GM13977 (cell line): Measurements from ENCODE around the gene CREB1.

ENCODE experiments used
- DNase-seq: peaks from one replicate; pipeline ENCODE4 v3.0.0; 2012; ENCODE audit warnings: low spot score
- CTCF ChIP-seq: IDR thresholded peaks from 2 replicates; pipeline ENCODE4 v1.5.1; 2012; ENCODE audit warnings: mild to moderate bottlenecking, control low read depth; ENCODE audit not compliant: insufficient read depth; ENCODE audit errors: extremely low read depth, missing control alignments
- in situ Hi-C: fragments of 300-500 bp; cut with MboI; formaldehyde crosslinking; loops from one replicate; pipeline ENCODE4 v1.12.0; 2022; ENCODE audit warnings: low sequenced_read_pairs, low pct_unique_long_range_greater_than_20kb, mixed read lengths, inconsistent platforms; ENCODE audit not compliant: unreplicated experiment

CREB1 gene

GRCh38 chr2:207614824-207615223, 85.1 kb downstream of the CREB1 start:
- no peak for TF ChIP-seq CTCF
- no peak for DNase-seq
- in situ Hi-C loops = no loop called here

DNA sequence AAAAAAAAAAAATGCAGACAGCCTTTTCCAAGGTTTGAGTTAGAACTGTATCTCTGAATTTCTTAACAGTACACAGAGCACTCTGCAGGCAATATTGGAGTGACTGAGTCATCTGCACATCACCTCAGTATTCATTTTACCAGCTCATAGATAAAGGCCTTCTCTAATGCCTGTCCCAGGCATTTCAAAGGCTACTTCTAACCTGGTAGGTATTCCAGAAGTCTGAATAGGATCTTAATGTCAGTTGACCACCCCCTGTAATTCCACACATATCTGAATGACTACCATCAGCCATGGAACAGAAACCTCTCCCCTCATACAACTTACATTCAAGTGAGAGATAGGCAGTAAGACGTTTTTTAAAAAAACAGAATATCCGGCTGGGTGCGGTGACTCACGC, 86.4 kb downstream of the CREB1 start:
- no peak for DNase-seq
- in situ Hi-C loops = no loop called here
- no peak for TF ChIP-seq CTCF

DNA sequence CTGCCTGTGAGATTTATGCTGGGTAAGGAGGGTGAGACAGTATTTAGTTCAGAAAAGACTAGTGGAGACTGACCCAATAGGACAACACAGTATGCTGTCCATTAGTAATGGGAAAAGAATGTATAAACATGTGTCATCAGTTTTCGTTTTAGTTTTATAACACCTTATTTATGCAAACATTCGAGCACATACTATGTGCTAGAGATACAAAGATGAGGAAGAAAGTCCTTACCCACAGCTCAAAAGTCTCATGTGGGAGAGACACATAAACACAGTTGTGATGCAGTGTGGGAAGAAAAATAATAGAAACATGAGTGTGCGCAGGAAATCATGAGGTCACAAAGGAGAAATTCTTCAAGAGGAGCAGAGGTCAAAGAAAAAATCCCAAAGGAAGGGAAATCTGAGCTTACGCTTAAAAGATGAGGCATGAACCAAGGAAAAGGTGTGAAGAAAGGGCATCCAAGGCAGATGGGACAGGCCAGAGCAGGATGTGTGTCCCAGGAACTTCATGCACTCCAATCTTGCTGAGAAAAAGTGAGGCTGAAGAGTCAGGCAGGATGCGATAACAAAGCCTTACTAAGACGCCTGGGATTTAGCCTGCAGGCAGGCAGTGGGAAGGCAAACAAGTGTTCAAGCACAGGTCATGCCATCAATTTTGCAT, 87.4 kb downstream of the CREB1 start:
- in situ Hi-C loops = no loop called here
- no peak for TF ChIP-seq CTCF
- DNase-seq = no peak

- in situ Hi-C loops = loop anchor here (10.0 kb wide), 1 partner anchor 415 kb away; no protein-coding TSS in a partner anchor
- TF ChIP-seq CTCF = no peak
- peak; percentile 39 for DNase-seq
These were observed 90.0 kb downstream of the CREB1 start for GRCh38 chr2:207619764-207620203.

DNA sequence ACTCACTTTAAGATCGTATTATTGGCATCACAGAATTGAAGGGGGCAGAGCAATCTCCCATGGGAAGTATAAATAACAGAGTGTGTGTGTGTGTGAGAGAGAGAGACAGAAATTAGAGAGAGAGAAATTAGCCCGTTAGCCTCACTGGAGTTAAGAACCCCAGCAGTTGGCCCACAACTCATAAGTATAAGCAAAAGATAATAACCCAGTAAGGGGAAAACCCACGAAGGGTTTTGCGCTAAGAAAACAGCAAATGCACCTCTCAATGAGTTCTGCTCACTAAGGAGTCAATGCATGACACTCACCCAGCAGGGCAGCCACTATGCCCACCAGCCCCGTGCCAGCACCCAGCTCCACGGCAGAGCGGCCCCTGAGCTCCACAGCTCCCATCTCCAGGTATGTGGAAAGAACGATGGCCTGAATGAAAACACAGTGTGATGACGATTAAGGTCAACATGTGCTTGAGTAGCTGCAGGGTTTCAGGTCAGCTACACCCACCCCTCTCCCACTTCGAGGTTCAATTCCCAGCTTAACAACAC, 91.8 kb downstream of the CREB1 start:
- peak; percentile 20 for DNase-seq
- in situ Hi-C loops = loop anchor here (10.0 kb wide), 1 partner anchor 413 kb away; no protein-coding TSS in a partner anchor

GRCh38 chr2:207624185-207625013, 94.6 kb downstream of the CREB1 start:
- DNase-seq = peak; percentile 57
- TF ChIP-seq CTCF = no peak

More for the DNA sequence above, 91.8 kb downstream of the CREB1 start:
- TF ChIP-seq CTCF = no peak

More at GRCh38 chr2:207624185-207625013, 94.6 kb downstream of the CREB1 start:
- in situ Hi-C loops = loop anchor here (10.0 kb wide), 1 partner anchor 410 kb away; no protein-coding TSS in a partner anchor
